Nephron (organoid): Measurements from ENCODE around the gene ALKBH5.

ENCODE experiments used
- H3K27ac Mint-ChIP-seq, 3 experiments: 2 replicates each; pipeline ENCODE4 v1.8.0; 2020; ENCODE audit warnings: mixed read lengths in 3 of 3, mild to moderate bottlenecking in 2 of 3, moderate library complexity in 1 of 3
- H3K27me3 Mint-ChIP-seq: 2 replicates; pipeline ENCODE4 v1.8.0; 2021; ENCODE audit warnings: low read depth, mild to moderate bottlenecking, moderate library complexity, mixed read lengths
- H3K36me3 Mint-ChIP-seq: 2 replicates; pipeline ENCODE4 v1.8.0; 2020; ENCODE audit warnings: low read depth, mixed read lengths
- H3K4me1 Mint-ChIP-seq: 2 replicates; pipeline ENCODE4 v1.8.0; 2020; ENCODE audit warnings: mixed read lengths
- H3K4me3 Mint-ChIP-seq, 3 experiments: 2 replicates each; pipeline ENCODE4 v1.8.0; 2020; ENCODE audit warnings: mild to moderate bottlenecking in 3 of 3, mixed read lengths in 3 of 3, moderate library complexity in 2 of 3
- H3K9me3 Mint-ChIP-seq: 2 replicates; pipeline ENCODE4 v1.8.0; 2020; ENCODE audit warnings: mixed read lengths
- TF ChIP-seq, protein P1 (sequence below), 3 experiments: fragments of 200-600 bp; sonication (generic); IDR thresholded peaks; one replicate each; pipeline ENCODE4 v1.5.0; 2021; ENCODE audit warnings: antibody characterized with exemption in 3 of 3; ENCODE audit not compliant: unreplicated experiment in 3 of 3

ALKBH5 gene

DNA sequence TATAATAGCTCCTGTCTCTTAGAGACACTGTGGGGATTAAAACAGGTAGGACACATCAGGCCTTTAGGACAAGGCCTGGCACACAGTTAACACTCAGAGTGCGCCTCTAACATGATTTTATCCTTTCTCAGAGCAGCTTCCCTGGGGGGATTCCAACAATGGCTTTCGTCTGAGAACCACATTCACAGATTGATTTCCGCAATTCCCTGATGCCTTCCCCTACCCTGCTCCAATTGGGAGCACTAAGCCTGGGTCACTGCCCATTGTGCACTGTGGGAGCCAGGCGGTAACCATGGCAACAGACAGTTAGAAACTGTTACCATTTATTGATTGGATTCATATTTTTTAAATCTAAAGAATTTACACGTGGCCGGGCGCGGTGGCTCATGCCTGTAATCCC lies 5.9 kb upstream of the ALKBH5 start:
- H3K4me3 Mint-ChIP-seq = no peak overlapping the region
- H3K9me3 Mint-ChIP-seq = no peaks in the 10 kb centered on the region
- H3K36me3 Mint-ChIP-seq = no peaks in the 10 kb centered on the region
- H3K27ac Mint-ChIP-seq = peak overlapping the region in 2 of 3 experiments; percentile 31 to 78
- peaks cover 38% of the 10 kb centered on the region for H3K4me1 Mint-ChIP-seq
- TF ChIP-seq, protein P1, sequence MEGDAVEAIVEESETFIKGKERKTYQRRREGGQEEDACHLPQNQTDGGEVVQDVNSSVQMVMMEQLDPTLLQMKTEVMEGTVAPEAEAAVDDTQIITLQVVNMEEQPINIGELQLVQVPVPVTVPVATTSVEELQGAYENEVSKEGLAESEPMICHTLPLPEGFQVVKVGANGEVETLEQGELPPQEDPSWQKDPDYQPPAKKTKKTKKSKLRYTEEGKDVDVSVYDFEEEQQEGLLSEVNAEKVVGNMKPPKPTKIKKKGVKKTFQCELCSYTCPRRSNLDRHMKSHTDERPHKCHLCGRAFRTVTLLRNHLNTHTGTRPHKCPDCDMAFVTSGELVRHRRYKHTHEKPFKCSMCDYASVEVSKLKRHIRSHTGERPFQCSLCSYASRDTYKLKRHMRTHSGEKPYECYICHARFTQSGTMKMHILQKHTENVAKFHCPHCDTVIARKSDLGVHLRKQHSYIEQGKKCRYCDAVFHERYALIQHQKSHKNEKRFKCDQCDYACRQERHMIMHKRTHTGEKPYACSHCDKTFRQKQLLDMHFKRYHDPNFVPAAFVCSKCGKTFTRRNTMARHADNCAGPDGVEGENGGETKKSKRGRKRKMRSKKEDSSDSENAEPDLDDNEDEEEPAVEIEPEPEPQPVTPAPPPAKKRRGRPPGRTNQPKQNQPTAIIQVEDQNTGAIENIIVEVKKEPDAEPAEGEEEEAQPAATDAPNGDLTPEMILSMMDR (IDR thresholded peaks at IDR 0.05; ENCODE audit: unreplicated experiment in 3 of 3) = no peak
- no peaks in the 10 kb centered on the region for H3K27me3 Mint-ChIP-seq

DNA sequence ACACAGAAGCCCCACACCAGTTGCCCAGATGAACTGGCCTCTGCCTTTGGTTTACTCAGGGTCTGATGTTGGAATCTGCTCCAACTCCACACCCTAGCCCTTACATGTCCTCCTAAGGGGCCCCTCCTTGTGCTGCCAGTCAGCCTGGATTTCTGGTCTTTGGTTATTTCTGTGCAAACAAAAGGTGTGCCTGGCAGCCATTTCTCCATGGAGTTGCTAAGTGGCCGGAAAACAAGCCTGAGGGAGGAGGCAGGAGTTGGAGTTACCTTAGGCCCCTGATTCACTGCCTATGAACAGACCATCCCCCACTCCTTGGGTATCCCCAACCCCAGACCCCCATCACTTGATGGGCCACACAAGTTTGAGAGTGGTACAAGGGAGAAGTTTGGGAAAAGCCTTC lies 4.4 kb upstream of the ALKBH5 start:
- peak overlapping the region; percentile 11 to 44 (median 35) for H3K4me3 Mint-ChIP-seq
- H3K36me3 Mint-ChIP-seq = no peaks in the 10 kb centered on the region
- peak overlapping the region; percentile 92 to 100 (median 97) for H3K27ac Mint-ChIP-seq
- peaks cover 43% of the 10 kb centered on the region for H3K4me1 Mint-ChIP-seq
- H3K9me3 Mint-ChIP-seq = no peaks in the 10 kb centered on the region
- H3K27me3 Mint-ChIP-seq = no peaks in the 10 kb centered on the region
- TF ChIP-seq, protein P1 (IDR thresholded peaks at IDR 0.05; ENCODE audit: unreplicated experiment in 3 of 3) = no peak

DNA sequence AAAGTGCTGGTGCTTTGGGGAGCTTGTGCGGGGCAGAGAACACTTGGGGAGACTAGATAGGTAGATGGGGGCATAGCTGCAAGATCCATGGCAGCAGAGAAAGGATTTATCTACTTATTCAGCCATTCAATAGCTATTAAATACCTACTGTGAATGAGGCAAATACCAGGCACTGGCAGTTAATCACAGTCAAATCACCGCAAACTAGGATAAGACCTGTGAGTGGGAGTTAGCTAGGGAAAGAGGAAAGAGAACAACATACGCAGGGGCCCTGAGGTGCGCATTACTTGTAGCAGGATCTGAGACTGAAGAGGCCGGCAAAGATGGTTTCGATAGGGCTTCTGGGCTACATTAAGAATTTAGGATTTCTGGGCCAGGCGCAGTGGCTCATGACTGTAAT lies 3.8 kb upstream of the ALKBH5 start:
- peaks cover 45% of the 10 kb centered on the region for H3K4me1 Mint-ChIP-seq
- H3K27ac Mint-ChIP-seq = peak overlapping the region; percentile 92 to 100 (median 97)
- TF ChIP-seq, protein P1 (IDR thresholded peaks at IDR 0.05; ENCODE audit: unreplicated experiment in 3 of 3) = no peak
- no peaks in the 10 kb centered on the region for H3K27me3 Mint-ChIP-seq
- H3K9me3 Mint-ChIP-seq = no peaks in the 10 kb centered on the region
- H3K36me3 Mint-ChIP-seq = no peaks in the 10 kb centered on the region
- H3K4me3 Mint-ChIP-seq = peak overlapping the region; percentile 11 to 44 (median 35)

DNA sequence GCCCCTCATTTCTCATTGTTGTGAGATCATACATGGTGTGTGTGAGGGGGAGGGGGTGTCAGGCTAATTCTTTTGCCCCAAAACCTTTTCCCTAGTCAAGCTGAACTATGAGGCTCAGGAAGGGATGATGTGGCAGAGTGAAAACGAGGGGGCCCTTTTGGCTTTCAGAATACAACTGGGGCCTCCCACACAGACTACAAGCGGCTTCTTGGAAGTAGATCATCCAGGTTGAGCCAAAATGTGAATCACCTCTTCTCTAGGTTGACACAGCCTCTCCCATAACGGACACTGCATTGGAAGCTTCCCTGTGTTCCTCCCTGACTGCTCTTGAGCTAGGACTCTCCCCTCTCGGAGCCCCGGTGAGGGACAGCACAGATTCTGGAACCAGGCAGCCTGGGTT lies 2.3 kb upstream of the ALKBH5 start:
- no peaks in the 10 kb centered on the region for H3K9me3 Mint-ChIP-seq
- H3K36me3 Mint-ChIP-seq = peaks cover 6% of the 10 kb centered on the region
- TF ChIP-seq, protein P1 (IDR thresholded peaks at IDR 0.05; ENCODE audit: unreplicated experiment in 3 of 3) = no peak
- peak overlapping the region; percentile 97 to 100 (median 99) for H3K27ac Mint-ChIP-seq
- H3K4me1 Mint-ChIP-seq = peaks cover 53% of the 10 kb centered on the region
- peak overlapping the region; percentile 91 to 95 (median 93) for H3K4me3 Mint-ChIP-seq
- H3K27me3 Mint-ChIP-seq = no peaks in the 10 kb centered on the region

DNA sequence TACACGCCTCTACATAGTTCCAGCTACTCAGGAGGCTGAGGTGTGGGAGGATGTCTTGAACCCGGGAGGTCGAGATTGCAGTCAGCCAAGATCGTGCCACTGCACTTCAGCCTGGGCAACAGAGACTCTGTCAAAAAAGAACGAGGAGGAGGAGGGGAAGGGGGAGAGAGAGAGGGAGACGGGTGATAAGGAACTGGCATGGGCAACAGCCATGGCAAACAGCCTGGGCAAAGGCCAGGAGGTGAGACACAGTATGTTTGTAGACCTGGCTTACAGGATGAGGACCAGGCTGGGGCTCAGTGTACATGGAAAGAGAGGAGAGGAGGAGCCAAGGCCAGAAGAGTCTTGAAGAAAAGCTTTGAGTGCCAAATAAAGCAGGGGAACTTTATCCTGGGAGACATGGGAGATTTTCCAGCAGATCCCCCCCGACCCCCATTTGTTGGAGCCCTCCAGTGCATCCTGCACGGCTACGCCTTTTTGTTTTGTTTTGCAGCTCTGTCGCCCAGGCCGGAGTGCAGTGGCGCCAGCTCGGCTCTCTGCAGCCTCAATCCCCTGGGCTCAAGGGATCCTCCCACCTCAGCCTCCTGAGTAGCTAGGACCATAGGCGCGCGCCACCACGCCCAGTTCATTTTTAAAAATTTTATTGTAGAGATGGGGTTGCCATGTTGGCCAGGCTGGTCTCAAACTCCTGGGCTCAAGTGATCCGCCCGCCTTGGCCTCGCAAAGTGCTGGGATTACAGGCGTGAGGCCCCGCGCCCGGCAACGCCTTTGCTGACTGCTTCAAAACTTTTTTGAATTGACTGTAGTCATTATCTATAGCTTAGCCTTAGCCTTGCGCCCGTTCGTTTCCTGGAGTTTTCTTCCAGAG lies 1.3 kb upstream of the ALKBH5 start:
- Mint-ChIP-seq H3K4me3 (peak overlapping the region; percentile 91 to 95 (median 93)), H3K9me3 (no peaks in the 10 kb centered on the region), H3K36me3 (peaks cover 11% of the 10 kb centered on the region), H3K27ac (peak overlapping the region; percentile 97 to 100 (median 99)), H3K27me3 (no peaks in the 10 kb centered on the region), H3K4me1 (peaks cover 63% of the 10 kb centered on the region)
- TF ChIP-seq, protein P1 (IDR thresholded peaks at IDR 0.05; ENCODE audit: unreplicated experiment in 3 of 3) = no peak

DNA sequence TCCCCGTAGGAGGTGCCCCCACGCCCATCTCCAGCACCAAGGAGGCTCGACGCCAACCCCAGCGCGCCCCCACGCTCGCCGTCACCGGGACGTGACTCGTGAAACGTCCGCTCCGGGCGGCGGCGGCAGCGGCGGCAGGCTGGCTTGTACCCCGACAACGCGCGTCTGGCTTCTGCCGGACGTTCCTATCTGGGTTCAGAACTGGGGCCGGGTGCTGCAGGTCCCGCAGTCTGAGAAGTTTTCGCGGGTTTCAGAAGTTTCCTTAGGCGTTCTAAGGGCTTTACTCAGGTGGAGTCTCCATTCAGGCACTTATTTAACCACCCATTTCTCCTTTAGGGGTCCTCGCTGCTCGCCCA lies 672 bp upstream of the ALKBH5 start:
- TF ChIP-seq, protein P1 (IDR thresholded peaks at IDR 0.05; ENCODE audit: unreplicated experiment in 3 of 3) = no peak
- H3K27me3 Mint-ChIP-seq = no peaks in the 10 kb centered on the region
- peaks cover 69% of the 10 kb centered on the region for H3K4me1 Mint-ChIP-seq
- peak overlapping the region; percentile 91 to 95 (median 93) for H3K4me3 Mint-ChIP-seq
- H3K27ac Mint-ChIP-seq = peak overlapping the region; percentile 97 to 100 (median 99)
- peaks cover 16% of the 10 kb centered on the region for H3K36me3 Mint-ChIP-seq
- no peaks in the 10 kb centered on the region for H3K9me3 Mint-ChIP-seq
